H1 (cell line): ENCODE data around the gene STIM1. TPM values are rescaled to one million over a fixed set of nuclear protein-coding genes. Genes with fewer than 3 reads are reported as not detected.
"Not testable (repeated sequence)": the region's sequence is repeated elsewhere in the genome, so short reads cannot be mapped to it uniquely, and the experiment has no call there.

Source experiments
- CTCF ChIA-PET: fragments of 300-600 bp; sonication (Branson Sonifier 250); formaldehyde crosslinking; loops from one replicate; lab custom pipeline; 2021; ENCODE audit not compliant: partially characterized antibody; lab: Charles Lee
- POLR2A ChIA-PET: fragments of 300-600 bp; sonication (Branson Sonifier 250); formaldehyde crosslinking; loops from one replicate; lab custom pipeline; 2021; ENCODE audit warnings: inconsistent platforms; ENCODE audit not compliant: partially characterized antibody; lab: Charles Lee
- DNase-seq, 2 experiments: peaks; one replicate each; pipeline versions ENCODE4 v3.0.0 to v3.0.0-alpha.2; 2010 to 2022; ENCODE audit warnings: low spot score in 2 of 2, low read depth in 1 of 2, mixed read lengths in 1 of 2
- FAIRE-seq: peaks from 2 replicates; lab custom pipeline; 2011; peaks lifted over from hg19 to GRCh38; lab: Jason Lieb, UNC
- H2AFZ ChIP-seq: 2 replicates; pipeline ENCODE4 v1.8.1; 2012; ENCODE audit warnings: low read length, inconsistent platforms
- H2AK5ac ChIP-seq: 2 replicates; pipeline ENCODE4 v1.6.1; 2013; ENCODE audit warnings: low read depth, low read length
- H2BK120ac ChIP-seq: replicated peaks from 2 replicates; pipeline ENCODE3; 2013; ENCODE audit warnings: low read depth, low read length, inconsistent platforms
- H2BK12ac ChIP-seq: 2 replicates; pipeline ENCODE4 v1.6.1; 2013; ENCODE audit warnings: low read depth, low read length
- H2BK15ac ChIP-seq: 2 replicates; pipeline ENCODE4 v1.6.1; 2013; ENCODE audit warnings: low read length
- H2BK20ac ChIP-seq: 2 replicates; pipeline ENCODE4 v1.6.1; 2013; ENCODE audit warnings: low read length
- H2BK5ac ChIP-seq: 2 replicates; pipeline ENCODE4 v1.6.1; 2013; ENCODE audit warnings: low read depth, low read length
- H3K14ac ChIP-seq: 2 replicates; pipeline ENCODE4 v1.6.1; 2013; ENCODE audit warnings: inconsistent platforms; ENCODE audit not compliant: insufficient read length
- H3K18ac ChIP-seq: 2 replicates; pipeline ENCODE4 v1.6.1; 2013; ENCODE audit warnings: low read length; ENCODE audit errors: extremely low read depth
- H3K23ac ChIP-seq: 2 replicates; pipeline ENCODE4 v1.6.1; 2013; ENCODE audit warnings: inconsistent platforms; ENCODE audit not compliant: insufficient read length
- H3K23me2 ChIP-seq: 2 replicates; pipeline ENCODE4 v1.6.1; 2013; ENCODE audit warnings: low read depth, low read length
- H3K27ac ChIP-seq: 2 replicates; pipeline ENCODE4 v1.6.1; 2011; ENCODE audit warnings: low read depth, low read length, inconsistent platforms
- H3K27me3 ChIP-seq, 4 experiments: replicated peaks in 1 of 4; 1 replicate in 1 of 4; 2 replicates in 3 of 4; pipeline versions ENCODE4 v1.6.1 to v1.8.1; 2011 to 2013; ENCODE audit warnings: low read length in 3 of 4, mild to moderate bottlenecking in 3 of 4, inconsistent platforms in 2 of 4, mixed read lengths in 2 of 4, moderate library complexity in 1 of 4; ENCODE audit not compliant: control insufficient read depth in 3 of 4, insufficient read depth in 3 of 4; ENCODE audit errors: extremely low read depth in 1 of 4
- H3K36me3 ChIP-seq, 4 experiments: 2 replicates each; pipeline versions ENCODE4 v1.6.1 to v1.8.1; 2011 to 2013; ENCODE audit warnings: mild to moderate bottlenecking in 4 of 4, low read length in 3 of 4, moderate library complexity in 2 of 4, control low read depth in 1 of 4, inconsistent platforms in 1 of 4; ENCODE audit not compliant: insufficient read depth in 4 of 4, control insufficient read depth in 2 of 4
- H3K4ac ChIP-seq: replicated peaks from 2 replicates; pipeline ENCODE3; 2013; ENCODE audit warnings: low read length, low read depth, mixed read lengths, inconsistent platforms; ENCODE audit not compliant: insufficient read length
- H3K4me1 ChIP-seq, 4 experiments: replicated peaks in 1 of 4; 1 replicate in 1 of 4; 2 replicates in 3 of 4; pipeline versions ENCODE4 v1.6.1 to v1.8.1; 2011 to 2013; ENCODE audit warnings: low read length in 3 of 4, inconsistent platforms in 2 of 4, mixed read lengths in 1 of 4; ENCODE audit not compliant: insufficient read depth in 4 of 4, control insufficient read depth in 3 of 4
- H3K4me2 ChIP-seq, 2 experiments: 2 replicates each; pipeline versions ENCODE4 v1.6.1 to v1.8.1; 2011 to 2013; ENCODE audit warnings: low read depth in 2 of 2, low read length in 2 of 2, control low read depth in 1 of 2, inconsistent platforms in 1 of 2, mild to moderate bottlenecking in 1 of 2; ENCODE audit not compliant: insufficient read depth in 1 of 2
- H3K4me3 ChIP-seq, 4 experiments: fragments of 200-600, 300-600 bp in 1 of 4; sonication (generic), shearing (Covaris generic), sonication (Bioruptor Twin) in 1 of 4; 2 replicates each; pipeline versions ENCODE4 v1.5.1 to v1.8.1; 2011 to 2016; ENCODE audit warnings: low read length in 4 of 4, low read depth in 3 of 4, control low read depth in 2 of 4, inconsistent platforms in 2 of 4, mild to moderate bottlenecking in 2 of 4, mixed read lengths in 1 of 4, moderate library complexity in 1 of 4; ENCODE audit not compliant: insufficient read depth in 2 of 4; ENCODE audit errors: extremely low read depth in 1 of 4
- H3K56ac ChIP-seq: replicated peaks from 2 replicates; pipeline ENCODE3; 2013; ENCODE audit warnings: low read depth, mild to moderate bottlenecking, mixed read lengths, low read length, inconsistent platforms; ENCODE audit not compliant: insufficient read length
- H3K79me1 ChIP-seq: 2 replicates; pipeline ENCODE4 v1.6.1; 2013; ENCODE audit warnings: low read depth, low read length, control low read depth
- H3K79me2 ChIP-seq, 2 experiments: 2 replicates each; pipeline versions ENCODE4 v1.6.1 to v1.8.1; 2012 to 2013; ENCODE audit warnings: low read length in 2 of 2, mild to moderate bottlenecking in 2 of 2, inconsistent platforms in 1 of 2; ENCODE audit not compliant: insufficient read depth in 2 of 2, control insufficient read depth in 1 of 2
- H3K9ac ChIP-seq, 4 experiments: replicated peaks in 1 of 4; 1 replicate in 1 of 4; 2 replicates in 3 of 4; pipeline versions ENCODE4 v1.6.1 to v1.8.1; 2011 to 2013; ENCODE audit warnings: low read depth in 3 of 4, low read length in 3 of 4, control low read depth in 2 of 4, mild to moderate bottlenecking in 2 of 4, moderate library complexity in 2 of 4, inconsistent platforms in 1 of 4; ENCODE audit errors: extremely low read depth in 1 of 4
- H3K9me3 ChIP-seq, 2 experiments: 2 replicates each; pipeline versions ENCODE4 v1.6.1 to v1.8.1; 2012 to 2013; ENCODE audit warnings: mild to moderate bottlenecking in 2 of 2, moderate library complexity in 2 of 2, control low read depth in 1 of 2, inconsistent platforms in 1 of 2, low read depth in 1 of 2, low read length in 1 of 2, mixed read lengths in 1 of 2; ENCODE audit not compliant: insufficient read depth in 2 of 2
- H4K20me1 ChIP-seq, 2 experiments: replicated peaks in 1 of 2; 2 replicates each; pipeline versions ENCODE3 to v1.8.1; 2011 to 2013; ENCODE audit warnings: inconsistent platforms in 2 of 2, low read length in 2 of 2, mild to moderate bottlenecking in 1 of 2; ENCODE audit not compliant: insufficient read depth in 2 of 2, control insufficient read depth in 1 of 2
- H4K5ac ChIP-seq: 2 replicates; pipeline ENCODE4 v1.6.1; 2013; ENCODE audit warnings: low read length, low read depth, mixed read lengths, inconsistent platforms; ENCODE audit not compliant: insufficient read length
- H4K8ac ChIP-seq: 2 replicates; pipeline ENCODE4 v1.8.0; 2013; ENCODE audit warnings: mild to moderate bottlenecking, moderate library complexity, low read length, inconsistent platforms; ENCODE audit not compliant: insufficient read depth; ENCODE audit errors: extremely low read depth
- H4K91ac ChIP-seq: replicated peaks from 2 replicates; pipeline ENCODE3; 2013; ENCODE audit warnings: low read length, mixed read lengths, inconsistent platforms; ENCODE audit not compliant: insufficient read length
- CBX5 ChIP-seq: fragments of 300-800, 300-1000 bp; sonication (generic); IDR thresholded peaks from 2 replicates; pipeline ENCODE4 v1.7.1; 2016; ENCODE audit warnings: antibody characterized with exemption, low read length, low read depth
- CTBP2 ChIP-seq: IDR thresholded peaks from 2 replicates; pipeline ENCODE4 v1.7.0; 2011; ENCODE audit warnings: borderline replicate concordance, mild to moderate bottlenecking, moderate library complexity, mixed read lengths, low read length; ENCODE audit not compliant: insufficient read depth, insufficient read length
- SUZ12 ChIP-seq: fragments of 200-600 bp; sonication (generic); IDR thresholded peaks from 2 replicates; pipeline ENCODE4 v1.6.1; 2012; ENCODE audit warnings: mild to moderate bottlenecking, inconsistent platforms, low read length, moderate library complexity, mixed read lengths
- TCF12 ChIP-seq: IDR thresholded peaks from 2 replicates; pipeline ENCODE4 v1.6.1; 2011; ENCODE audit warnings: low read depth, mild to moderate bottlenecking, low read length
- WGBS, 2 experiments: shearing (Covaris generic) in 1 of 2; methylation state at CpG; one replicate each; pipeline versions ENCODE4 v1.1.6 to v1.1.7; 2013 to 2015; ENCODE audit warnings: low lambda C conversion rate in 2 of 2, mixed read lengths in 2 of 2, inconsistent platforms in 1 of 2, low coverage in 1 of 2, missing lambda C conversion rate in 1 of 2; ENCODE audit not compliant: insufficient replicate concordance in 2 of 2, insufficient coverage in 1 of 2, insufficient read length in 1 of 2; ENCODE audit errors: extremely low coverage in 1 of 2, missing lambda C conversion rate in 1 of 2; 5-methylcytosine and 5-hydroxymethylcytosine counted together
- polyA plus RNA-seq, 7 experiments: library from polyadenylated mRNA; depleted of rRNA in 3 of 7; stranded (reverse) in 5 of 7; unstranded in 2 of 7; fragments of >200 nt in 5 of 7; fragments of 200-250 nt in 2 of 7; gene quantifications; 1 replicate in 5 of 7; 2 replicates in 1 of 7; 4 replicates in 1 of 7; pipeline versions ENCODE4 v1.2.1 to v1.2.3, GENCODE V29; 2011 to 2013; ENCODE audit warnings: missing spikeins in 2 of 7, mixed read lengths in 2 of 7
- total RNA-seq: library from RNA; stranded (reverse); fragmentation: NEBNext Ultra II Directional; extraction: Animal tissue kit (Norgen Biotek cat#: 25700); gene quantifications from 2 replicates; pipeline ENCODE4 v1.2.1, GENCODE V29; 2021

The STIM1 gene
- total and polyA plus RNA-seq, 2 of the 8 experiments (the other 6 are each of a cell fraction or from before 2014, with no cell fraction given): 11.1 to 12.2 TPM

DNA sequence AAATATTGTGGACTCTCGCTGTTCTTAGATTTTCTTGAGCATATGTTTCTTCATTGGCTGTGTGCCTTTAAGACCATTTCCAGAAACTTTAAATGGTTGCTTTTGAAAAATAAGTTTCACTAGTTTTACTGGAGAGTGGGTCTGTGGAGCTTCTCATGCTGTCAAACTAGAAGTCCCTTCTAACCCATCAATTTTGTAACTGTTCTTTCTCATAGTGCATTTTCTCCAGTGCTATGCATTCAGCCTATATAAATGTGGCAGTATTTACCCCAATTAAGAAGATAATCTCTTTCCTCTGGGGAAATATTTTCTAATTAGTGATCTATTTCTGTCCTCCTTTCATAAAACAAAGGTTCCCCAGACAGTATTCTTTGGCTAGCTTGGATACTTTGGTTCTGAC, 141.2 kb downstream of the STIM1 start (continued):
- TF ChIP-seq CBX5 (no peak), TCF12 (no peak), SUZ12 (no peak), CTBP2 (no peak)

DNA sequence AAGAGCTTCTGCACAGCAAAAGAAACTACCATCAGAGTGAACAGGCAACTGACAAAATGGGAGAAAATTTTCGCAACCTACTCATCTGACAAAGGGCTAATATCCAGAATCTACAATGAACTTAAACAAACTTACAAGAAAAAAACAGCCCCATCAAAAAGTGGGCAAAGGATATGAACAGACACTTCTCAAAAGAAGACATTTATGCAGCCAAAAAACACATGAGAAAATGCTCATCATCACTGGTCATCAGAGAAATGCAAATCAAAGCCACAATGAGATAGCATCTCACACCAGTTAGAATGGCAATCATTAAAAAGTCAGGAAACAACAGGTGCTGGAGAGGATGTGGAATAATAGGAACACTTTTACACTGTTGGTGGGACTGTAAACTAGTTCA, 149.3 kb downstream of the STIM1 start:
- H3K36me3 ChIP-seq, H3K27ac ChIP-seq, H4K8ac ChIP-seq, H2AK5ac ChIP-seq, H3K56ac ChIP-seq, H2BK5ac ChIP-seq, H2BK20ac ChIP-seq, H2BK120ac ChIP-seq, H3K23ac ChIP-seq, H4K91ac ChIP-seq, H3K4me3 ChIP-seq, H3K9ac ChIP-seq, H3K79me2 ChIP-seq, H3K9me3 ChIP-seq, H3K23me2 ChIP-seq, H4K20me1 ChIP-seq, H2AFZ ChIP-seq, H2BK12ac ChIP-seq, H3K14ac ChIP-seq, FAIRE-seq, H4K5ac ChIP-seq, CTCF ChIA-PET, H3K18ac ChIP-seq, DNase-seq, H3K4ac ChIP-seq, POLR2A ChIA-PET, H3K79me1 ChIP-seq, H3K27me3 ChIP-seq, H3K4me1 ChIP-seq, H2BK15ac ChIP-seq, H3K4me2 ChIP-seq: not testable (repeated sequence)
- WGBS, 2 experiments: no CpG with 5 or more reads among the region's 1 CpG
